Loucy (cell line): ENCODE results near the gene SCNM1.

Experiments
- H2AFZ ChIP-seq: fragments of 200-600 bp; sonication (generic); 2 replicates; pipeline ENCODE4 v1.6.0; 2016; ENCODE audit warnings: antibody characterized with exemption, mild to moderate bottlenecking, low read length, moderate library complexity
- H3F3A ChIP-seq: fragments of 200-600 bp; 2 replicates; pipeline ENCODE4 v1.6.0; 2016; ENCODE audit warnings: antibody characterized with exemption, low read depth, mild to moderate bottlenecking
- H3K27me3 ChIP-seq: fragments of 200-600 bp; sonication (generic); 2 replicates; pipeline ENCODE4 v1.6.1; 2014; ENCODE audit warnings: low read length, mild to moderate bottlenecking; ENCODE audit not compliant: insufficient read depth, poor library complexity, severe bottlenecking
- H3K36me3 ChIP-seq: fragments of 200-600 bp; sonication (generic); 2 replicates; pipeline ENCODE4 v1.6.1; 2016; ENCODE audit warnings: low read length; ENCODE audit not compliant: insufficient read depth
- H3K4me1 ChIP-seq: fragments of 200-600 bp; sonication (generic); 2 replicates; pipeline ENCODE4 v1.5.1; 2014; ENCODE audit warnings: low read length, mild to moderate bottlenecking; ENCODE audit not compliant: insufficient read depth, poor library complexity, severe bottlenecking
- H3K4me2 ChIP-seq: fragments of 200-600 bp; sonication (generic); 2 replicates; pipeline ENCODE4 v1.6.0; 2014; ENCODE audit warnings: antibody characterized with exemption, low read length, low read depth, mild to moderate bottlenecking; ENCODE audit not compliant: poor library complexity, severe bottlenecking
- H3K4me3 ChIP-seq: fragments of 200-600 bp; sonication (generic); 2 replicates; pipeline ENCODE4 v1.5.1; 2014; ENCODE audit warnings: low read length, mild to moderate bottlenecking, mixed read lengths; ENCODE audit not compliant: poor library complexity, severe bottlenecking
- H3K79me2 ChIP-seq: fragments of 200-600 bp; sonication (generic); 2 replicates; pipeline ENCODE4 v1.6.1; 2014; ENCODE audit warnings: low read length; ENCODE audit not compliant: insufficient read depth
- H3K9ac ChIP-seq: fragments of 200-600 bp; sonication (generic); 2 replicates; pipeline ENCODE4 v1.6.0; 2014; ENCODE audit warnings: mild to moderate bottlenecking, low read depth, low read length, moderate library complexity; ENCODE audit not compliant: poor library complexity, severe bottlenecking
- H3K9me2 ChIP-seq: fragments of 200-600 bp; sonication (generic); replicated peaks from 2 replicates; pipeline ENCODE4 v1.6.1; 2016; ENCODE audit warnings: low read depth, low read length, mixed read lengths
- H3K9me3 ChIP-seq: fragments of 200-600 bp; sonication (generic); 2 replicates; pipeline ENCODE4 v1.6.1; 2014; ENCODE audit warnings: mild to moderate bottlenecking, antibody characterized with exemption, low read length, low read depth; ENCODE audit not compliant: insufficient read depth
- H4K20me1 ChIP-seq: fragments of 200-600 bp; sonication (generic); 2 replicates; pipeline ENCODE4 v1.6.0; 2014; ENCODE audit warnings: antibody characterized with exemption, low read length, mild to moderate bottlenecking; ENCODE audit not compliant: insufficient read depth, poor library complexity, severe bottlenecking
- CTCF ChIP-seq: fragments of 200-600 bp; sonication (generic); conservative IDR thresholded peaks from 2 replicates; pipeline ENCODE4 v1.5.1; 2014; ENCODE audit warnings: mild to moderate bottlenecking, antibody characterized with exemption, low read length
- EZH2phosphoT487 ChIP-seq: fragments of 200-600 bp; IDR thresholded peaks from 2 replicates; pipeline ENCODE4 v1.6.1; 2018; ENCODE audit warnings: antibody characterized with exemption, mild to moderate bottlenecking, moderate library complexity, borderline replicate concordance

SCNM1 gene

GRCh38 chr1:151159373-151159772 lies 6.6 kb upstream of the SCNM1 start:
- Histone ChIP-seq H3K4me1 (peaks cover 36% of the 10 kb centered on the region), H4K20me1 (no peaks in the 10 kb centered on the region), H3K36me3 (no peaks in the 10 kb centered on the region), H3F3A (no peaks in the 10 kb centered on the region), H3K79me2 (peaks cover 24% of the 10 kb centered on the region; the same call in 1 of the 2 replicates), H3K9me3 (no peaks in the 10 kb centered on the region), H2AFZ (no peak overlapping the region), H3K27me3 (no peaks in the 10 kb centered on the region), H3K9me2 (no peaks in the 10 kb centered on the region), H3K4me2 (peak overlapping the region; percentile 35), H3K9ac (peak overlapping the region; percentile 37), H3K4me3 (no peak overlapping the region)
- TF ChIP-seq CTCF, result no peak
- no peak for TF ChIP-seq EZH2phosphoT487

GRCh38 chr1:151164732-151165280 lies 1.1 kb upstream of the SCNM1 start:
- no peaks in the 10 kb centered on the region for H4K20me1 ChIP-seq
- no peaks in the 10 kb centered on the region for H3K27me3 ChIP-seq
- H3K9ac ChIP-seq, result peak overlapping the region; percentile 84
- peaks cover 39% of the 10 kb centered on the region for H3K79me2 ChIP-seq
- H3K9me2 ChIP-seq, result no peaks in the 10 kb centered on the region
- no peak for TF ChIP-seq CTCF
- no peak for TF ChIP-seq EZH2phosphoT487
- H3K4me1 ChIP-seq, result peaks cover 22% of the 10 kb centered on the region
- H3K4me2 ChIP-seq, result peak overlapping the region; percentile 91
- no peaks in the 10 kb centered on the region for H3F3A ChIP-seq
- peak overlapping the region; percentile 93 for H3K4me3 ChIP-seq
- peaks cover 5% of the 10 kb centered on the region; the same call in 1 of the 2 replicates for H3K36me3 ChIP-seq
- H3K9me3 ChIP-seq, result no peaks in the 10 kb centered on the region
- peak overlapping the region; percentile 83 for H2AFZ ChIP-seq

- peak overlapping the region; percentile 84 for H3K9ac ChIP-seq
- no peaks in the 10 kb centered on the region for H4K20me1 ChIP-seq
- no peaks in the 10 kb centered on the region for H3K9me2 ChIP-seq
- peaks cover 39% of the 10 kb centered on the region for H3K79me2 ChIP-seq
- peaks cover 21% of the 10 kb centered on the region for H3K4me1 ChIP-seq
- H3K36me3 ChIP-seq, result peaks cover 5% of the 10 kb centered on the region; the same call in 1 of the 2 replicates
- H3K4me2 ChIP-seq, result peak overlapping the region; percentile 91
- no peaks in the 10 kb centered on the region for H3F3A ChIP-seq
- H3K4me3 ChIP-seq, result peak overlapping the region; percentile 93
- H3K9me3 ChIP-seq, result no peaks in the 10 kb centered on the region
- H3K27me3 ChIP-seq, result no peaks in the 10 kb centered on the region
- H2AFZ ChIP-seq, result peak overlapping the region; percentile 83
- TF ChIP-seq EZH2phosphoT487 (no peak), CTCF (no peak)
Measured at GRCh38 chr1:151165281-151165737, 635 bp upstream of the SCNM1 start.
